DND-41 (cell line): ENCODE measurements around the gene ARHGDIB.

Experiments
- ATAC-seq: fragments of 200-7000 bp; cut with Tn5 transposase; 3 replicates; pipeline ENCODE4 v1.9.1; 2021; ENCODE audit warnings: low read depth; ENCODE audit not compliant: insufficient read depth
- DNase-seq: peaks from one replicate; pipeline ENCODE4 v3.0.0-alpha.2; 2020
- H2AFZ ChIP-seq: 2 replicates; pipeline ENCODE4 v1.6.0; 2012; ENCODE audit warnings: low read depth, low read length
- H3K27ac ChIP-seq: 2 replicates; pipeline ENCODE4 v1.5.1; 2012; ENCODE audit warnings: low read length, inconsistent platforms
- H3K27me3 ChIP-seq: fragments of 200-600 bp; sonication (generic); 2 replicates; pipeline ENCODE4 v1.6.0; 2012; ENCODE audit warnings: low read length, mild to moderate bottlenecking, inconsistent platforms; ENCODE audit not compliant: insufficient read depth, poor library complexity
- H3K36me3 ChIP-seq: 2 replicates; pipeline ENCODE4 v1.5.1; 2012; ENCODE audit warnings: low read length, inconsistent platforms; ENCODE audit not compliant: insufficient read depth
- H3K4me1 ChIP-seq: 2 replicates; pipeline ENCODE4 v1.5.1; 2012; ENCODE audit warnings: mild to moderate bottlenecking, low read length; ENCODE audit not compliant: insufficient read depth
- H3K4me2 ChIP-seq: 2 replicates; pipeline ENCODE4 v1.6.0; 2012; ENCODE audit warnings: mild to moderate bottlenecking, moderate library complexity, low read length, inconsistent platforms; ENCODE audit not compliant: insufficient read depth
- H3K4me3 ChIP-seq, 2 experiments: fragments of 200-600 bp in 1 of 2; shearing (Covaris generic) in 1 of 2; 2 replicates each; pipeline ENCODE4 v1.5.1; 2012 to 2016; ENCODE audit warnings: inconsistent platforms in 2 of 2, low read length in 2 of 2, mild to moderate bottlenecking in 2 of 2, low read depth in 1 of 2, moderate library complexity in 1 of 2
- H3K79me2 ChIP-seq: 2 replicates; pipeline ENCODE4 v1.6.0; 2012; ENCODE audit warnings: low read length, inconsistent platforms; ENCODE audit not compliant: insufficient read depth
- H3K9ac ChIP-seq: 2 replicates; pipeline ENCODE4 v1.6.0; 2012; ENCODE audit warnings: low read depth, mild to moderate bottlenecking, inconsistent platforms, low read length, moderate library complexity
- H3K9me3 ChIP-seq: 2 replicates; pipeline ENCODE4 v1.5.1; 2012; ENCODE audit warnings: low read length, moderate library complexity, mild to moderate bottlenecking, inconsistent platforms; ENCODE audit not compliant: insufficient read depth, severe bottlenecking
- H4K20me1 ChIP-seq: 2 replicates; pipeline ENCODE4 v1.6.0; 2012; ENCODE audit warnings: low read length; ENCODE audit not compliant: insufficient read depth
- EZH2 ChIP-seq: IDR thresholded peaks from 3 replicates; pipeline ENCODE4 v1.6.1; 2012; ENCODE audit warnings: borderline replicate concordance, low read depth, mild to moderate bottlenecking, moderate library complexity, low read length, inconsistent platforms; ENCODE audit not compliant: severe bottlenecking
- TF ChIP-seq, protein P1 (sequence below): IDR thresholded peaks from 2 replicates; pipeline ENCODE4 v1.5.1; 2012; ENCODE audit warnings: borderline replicate concordance, low read length, moderate library complexity, mild to moderate bottlenecking; ENCODE audit not compliant: poor library complexity, severe bottlenecking; ENCODE audit errors: extremely low read depth

ARHGDIB gene

GRCh38 chr12:14999695-15000365 lies 38.4 kb upstream of the ARHGDIB start:
- DNase-seq, result no peak
- no peak for ATAC-seq
- Histone ChIP-seq H3K9me3 (no peaks in the 10 kb centered on the region), H3K27me3 (peaks cover 15% of the 10 kb centered on the region), H3K79me2 (no peaks in the 10 kb centered on the region), H3K9ac (no peak overlapping the region), H3K27ac (no peak overlapping the region), H3K4me3 (no peak overlapping the region), H3K36me3 (no peaks in the 10 kb centered on the region), H3K4me1 (peaks cover 8% of the 10 kb centered on the region), H4K20me1 (no peaks in the 10 kb centered on the region), H3K4me2 (no peak overlapping the region), H2AFZ (no peak overlapping the region)
- no peak for TF ChIP-seq EZH2
- TF ChIP-seq, protein P1, sequence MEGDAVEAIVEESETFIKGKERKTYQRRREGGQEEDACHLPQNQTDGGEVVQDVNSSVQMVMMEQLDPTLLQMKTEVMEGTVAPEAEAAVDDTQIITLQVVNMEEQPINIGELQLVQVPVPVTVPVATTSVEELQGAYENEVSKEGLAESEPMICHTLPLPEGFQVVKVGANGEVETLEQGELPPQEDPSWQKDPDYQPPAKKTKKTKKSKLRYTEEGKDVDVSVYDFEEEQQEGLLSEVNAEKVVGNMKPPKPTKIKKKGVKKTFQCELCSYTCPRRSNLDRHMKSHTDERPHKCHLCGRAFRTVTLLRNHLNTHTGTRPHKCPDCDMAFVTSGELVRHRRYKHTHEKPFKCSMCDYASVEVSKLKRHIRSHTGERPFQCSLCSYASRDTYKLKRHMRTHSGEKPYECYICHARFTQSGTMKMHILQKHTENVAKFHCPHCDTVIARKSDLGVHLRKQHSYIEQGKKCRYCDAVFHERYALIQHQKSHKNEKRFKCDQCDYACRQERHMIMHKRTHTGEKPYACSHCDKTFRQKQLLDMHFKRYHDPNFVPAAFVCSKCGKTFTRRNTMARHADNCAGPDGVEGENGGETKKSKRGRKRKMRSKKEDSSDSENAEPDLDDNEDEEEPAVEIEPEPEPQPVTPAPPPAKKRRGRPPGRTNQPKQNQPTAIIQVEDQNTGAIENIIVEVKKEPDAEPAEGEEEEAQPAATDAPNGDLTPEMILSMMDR, result no peak

GRCh38 chr12:14999021-14999694 lies 37.8 kb upstream of the ARHGDIB start:
- H3K79me2 ChIP-seq, result no peaks in the 10 kb centered on the region
- no peak for TF ChIP-seq EZH2
- TF ChIP-seq, protein P1, result no peak
- no peaks in the 10 kb centered on the region for H4K20me1 ChIP-seq
- H3K27ac ChIP-seq, result no peak overlapping the region
- H3K9ac ChIP-seq, result no peak overlapping the region
- H3K4me2 ChIP-seq, result no peak overlapping the region
- H2AFZ ChIP-seq, result no peak overlapping the region
- H3K4me1 ChIP-seq, result peaks cover 14% of the 10 kb centered on the region
- H3K36me3 ChIP-seq, result no peaks in the 10 kb centered on the region
- no peak for DNase-seq
- ATAC-seq, result no peak
- peaks cover 10% of the 10 kb centered on the region for H3K27me3 ChIP-seq
- no peaks in the 10 kb centered on the region for H3K9me3 ChIP-seq
- H3K4me3 ChIP-seq, result no peak overlapping the region

- Histone ChIP-seq H3K9ac (no peak overlapping the region), H3K27ac (no peak overlapping the region)
Observed at GRCh38 chr12:14997998-14998397, 36.6 kb upstream of the ARHGDIB start.

More at GRCh38 chr12:14997998-14998397, 36.6 kb upstream of the ARHGDIB start:
- H3K27me3 ChIP-seq, result peaks cover 9% of the 10 kb centered on the region
- H3K4me3 ChIP-seq, result no peak overlapping the region
- no peak overlapping the region for H2AFZ ChIP-seq
- H3K9me3 ChIP-seq, result no peaks in the 10 kb centered on the region
- H3K4me1 ChIP-seq, result peaks cover 20% of the 10 kb centered on the region
- TF ChIP-seq EZH2, result no peak
- TF ChIP-seq, protein P1, result no peak
- no peaks in the 10 kb centered on the region for H3K36me3 ChIP-seq
- no peaks in the 10 kb centered on the region for H4K20me1 ChIP-seq
- ATAC-seq (no peak), DNase-seq (no peak)
- no peak overlapping the region for H3K4me2 ChIP-seq
- H3K79me2 ChIP-seq, result no peaks in the 10 kb centered on the region
